PC-9 (cell line): Measurements from ENCODE around the gene CADM1. TPM values are rescaled to one million over a fixed set of nuclear protein-coding genes. Genes with fewer than 3 reads are reported as not detected.

Source experiments
- BruUV-seq: library from RNA; stranded (reverse); fragments of 400-500 nt; replicated peaks from 2 replicates; lab custom pipeline; 2021; lab: Mats Ljungman, UMichigan
- CTCF ChIA-PET: fragments of 300-600 bp; sonication (Branson Sonifier 250); formaldehyde crosslinking; loops from one replicate; lab custom pipeline; 2022; ENCODE audit warnings: antibody characterized with exemption; lab: Charles Lee
- POLR2A ChIA-PET: fragments of 300-600 bp; sonication (Branson Sonifier 250); formaldehyde crosslinking; loops from one replicate; lab custom pipeline; 2022; ENCODE audit warnings: antibody characterized with exemption; ENCODE audit not compliant: unreplicated experiment; lab: Charles Lee
- DNase-seq, 2 experiments: peaks; one replicate each; pipeline versions ENCODE4 v3.0.0 to v3.0.0-alpha.2; 2015 to 2022; ENCODE audit warnings: mixed read lengths in 1 of 2
- H2AFZ ChIP-seq: fragments of 200-600 bp; sonication (generic); 2 replicates; pipeline ENCODE4 v1.8.1; 2017; ENCODE audit warnings: antibody characterized with exemption
- H3F3A ChIP-seq: fragments of 200-600 bp; sonication (generic); 2 replicates; pipeline ENCODE4 v1.8.1; 2017; ENCODE audit warnings: antibody characterized with exemption, mild to moderate bottlenecking, low read depth; ENCODE audit not compliant: insufficient read depth
- H3K27ac ChIP-seq: fragments of 200-600 bp; sonication (generic); 2 replicates; pipeline ENCODE4 v1.6.1; 2016; ENCODE audit warnings: mixed run types
- H3K27me3 ChIP-seq: fragments of 200-600 bp; sonication (generic); 2 replicates; pipeline ENCODE4 v1.6.1; 2016; ENCODE audit warnings: low read depth, mixed run types; ENCODE audit not compliant: insufficient read depth
- H3K36me3 ChIP-seq: fragments of 200-600 bp; sonication (generic); 2 replicates; pipeline ENCODE4 v1.6.1; 2016; ENCODE audit warnings: low read depth, mixed run types
- H3K4me1 ChIP-seq: fragments of 200-600 bp; sonication (generic); replicated peaks from 2 replicates; pipeline ENCODE4 v1.6.1; 2016; ENCODE audit warnings: mixed run types; ENCODE audit not compliant: insufficient read depth
- H3K4me2 ChIP-seq: fragments of 200-600 bp; sonication (generic); 2 replicates; pipeline ENCODE4 v1.6.1; 2017; ENCODE audit warnings: mixed run types
- H3K4me3 ChIP-seq: fragments of 200-600 bp; sonication (generic); 2 replicates; pipeline ENCODE4 v1.6.1; 2016; ENCODE audit warnings: mixed run types
- H3K79me2 ChIP-seq: fragments of 200-600 bp; sonication (generic); 2 replicates; pipeline ENCODE4 v1.6.1; 2017; ENCODE audit warnings: low read depth, mixed run types
- H3K9me2 ChIP-seq: fragments of 200-600 bp; sonication (generic); 2 replicates; pipeline ENCODE4 v1.8.1; 2017; ENCODE audit warnings: mild to moderate bottlenecking; ENCODE audit not compliant: insufficient read depth
- H3K9me3 ChIP-seq: fragments of 200-600 bp; sonication (generic); 2 replicates; pipeline ENCODE4 v1.8.1; 2016; ENCODE audit warnings: low read depth; ENCODE audit not compliant: insufficient read depth
- H4K20me1 ChIP-seq: fragments of 200-600 bp; sonication (generic); 2 replicates; pipeline ENCODE4 v1.8.1; 2017; ENCODE audit not compliant: insufficient read depth
- EZH2 ChIP-seq: fragments of 200-600 bp; sonication (generic); IDR thresholded peaks from 2 replicates; pipeline ENCODE4 v1.8.0; 2017; ENCODE audit warnings: antibody characterized with exemption, low read depth
- intact Hi-C: fragments of 100-400 bp; cut with micrococcal nuclease; formaldehyde crosslinking; loops from one replicate; pipeline ENCODE4 v1.10.0; 2022; ENCODE audit not compliant: unreplicated experiment
- total RNA-seq: library from RNA; stranded (reverse); gene quantifications from 2 replicates; pipeline ENCODE4 v1.2.3, GENCODE V29; 2021
- TF ChIP-seq, protein P1 (sequence below): fragments of 200-600 bp; sonication (generic); conservative IDR thresholded peaks from 2 replicates; pipeline ENCODE4 v1.6.1; 2017; ENCODE audit warnings: mixed run types, antibody characterized with exemption, mild to moderate bottlenecking, moderate library complexity

The CADM1 gene
- total RNA-seq, 1 experiment from 2014 or later = not detected

DNA sequence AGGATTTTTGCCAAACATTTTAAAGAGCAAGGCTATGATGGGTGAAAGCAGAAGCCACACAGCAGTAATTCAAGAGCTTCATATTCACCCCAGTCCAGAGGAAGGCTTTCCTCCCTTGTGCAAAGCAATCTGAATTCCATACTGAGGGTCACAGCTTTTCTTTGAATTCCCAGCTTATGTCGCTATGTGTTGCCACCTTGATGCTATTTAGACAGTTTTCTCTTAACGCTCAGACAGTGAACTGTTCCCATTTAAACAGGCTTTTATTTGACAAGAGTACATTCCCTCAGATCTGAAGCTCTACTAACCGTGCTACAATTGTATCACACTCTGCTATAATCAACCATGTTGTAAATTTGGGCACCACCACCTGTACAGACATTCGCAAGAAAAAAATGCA lies 279.7 kb downstream of the CADM1 start:
- no peaks in the 10 kb centered on the region for H3K9me3 ChIP-seq

DNA sequence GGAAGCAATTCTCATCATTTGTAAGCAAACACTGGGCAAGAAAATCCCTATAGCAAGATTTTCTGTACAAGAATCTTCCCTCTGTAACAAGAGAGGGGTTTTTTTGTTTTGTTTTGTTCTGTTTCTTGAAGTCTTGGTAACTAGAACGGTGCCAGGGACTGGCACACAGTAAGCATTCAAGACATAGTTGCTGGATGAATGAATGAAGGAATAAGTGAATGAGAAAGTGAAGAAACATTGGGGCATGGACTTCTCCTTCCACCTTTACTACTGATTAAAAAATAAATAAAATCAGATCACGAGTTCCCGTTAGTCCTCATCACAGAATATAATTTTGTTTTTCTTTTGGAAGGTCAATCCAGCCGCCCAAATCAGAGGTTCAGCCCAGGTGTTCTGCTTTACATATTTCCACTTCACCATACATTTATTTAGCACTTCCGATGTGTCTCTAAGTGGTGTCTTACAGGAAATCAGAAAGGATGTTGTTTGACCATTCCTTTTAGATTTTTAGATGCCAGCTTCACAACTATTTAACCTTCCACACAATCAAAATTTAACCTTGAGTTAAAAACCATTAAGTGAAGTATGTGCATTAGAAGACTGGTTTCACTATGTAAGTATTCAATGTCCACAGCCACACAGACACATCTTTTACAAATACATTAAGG lies 281.2 kb downstream of the CADM1 start:
- no peak for DNase-seq
- Histone ChIP-seq H4K20me1 (no peaks in the 10 kb centered on the region), H3K79me2 (no peaks in the 10 kb centered on the region), H3K4me3 (no peak overlapping the region), H3K9me2 (no peaks in the 10 kb centered on the region), H2AFZ (no peak overlapping the region), H3F3A (no peaks in the 10 kb centered on the region), H3K4me1 (no peaks in the 10 kb centered on the region), H3K27ac (no peak overlapping the region), H3K36me3 (no peaks in the 10 kb centered on the region), H3K9me3 (no peaks in the 10 kb centered on the region), H3K4me2 (no peak overlapping the region), H3K27me3 (no peaks in the 10 kb centered on the region)
- no TSS peak for BruUV-seq
- intact Hi-C loops = no loop called here
- POLR2A ChIA-PET = no interaction called here
- CTCF ChIA-PET = no interaction called here
- TF ChIP-seq EZH2 = no peak
- TF ChIP-seq, protein P1, sequence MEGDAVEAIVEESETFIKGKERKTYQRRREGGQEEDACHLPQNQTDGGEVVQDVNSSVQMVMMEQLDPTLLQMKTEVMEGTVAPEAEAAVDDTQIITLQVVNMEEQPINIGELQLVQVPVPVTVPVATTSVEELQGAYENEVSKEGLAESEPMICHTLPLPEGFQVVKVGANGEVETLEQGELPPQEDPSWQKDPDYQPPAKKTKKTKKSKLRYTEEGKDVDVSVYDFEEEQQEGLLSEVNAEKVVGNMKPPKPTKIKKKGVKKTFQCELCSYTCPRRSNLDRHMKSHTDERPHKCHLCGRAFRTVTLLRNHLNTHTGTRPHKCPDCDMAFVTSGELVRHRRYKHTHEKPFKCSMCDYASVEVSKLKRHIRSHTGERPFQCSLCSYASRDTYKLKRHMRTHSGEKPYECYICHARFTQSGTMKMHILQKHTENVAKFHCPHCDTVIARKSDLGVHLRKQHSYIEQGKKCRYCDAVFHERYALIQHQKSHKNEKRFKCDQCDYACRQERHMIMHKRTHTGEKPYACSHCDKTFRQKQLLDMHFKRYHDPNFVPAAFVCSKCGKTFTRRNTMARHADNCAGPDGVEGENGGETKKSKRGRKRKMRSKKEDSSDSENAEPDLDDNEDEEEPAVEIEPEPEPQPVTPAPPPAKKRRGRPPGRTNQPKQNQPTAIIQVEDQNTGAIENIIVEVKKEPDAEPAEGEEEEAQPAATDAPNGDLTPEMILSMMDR = no peak

More for the DNA sequence above, 279.7 kb downstream of the CADM1 start:
- H3K36me3 ChIP-seq = no peaks in the 10 kb centered on the region
- no peaks in the 10 kb centered on the region for H3K79me2 ChIP-seq
- H2AFZ ChIP-seq = no peak overlapping the region
- intact Hi-C loops = no loop called here
- H4K20me1 ChIP-seq = no peaks in the 10 kb centered on the region
- no peak overlapping the region for H3K27ac ChIP-seq
- no peaks in the 10 kb centered on the region for H3K9me2 ChIP-seq
- H3K4me1 ChIP-seq = no peaks in the 10 kb centered on the region
- H3F3A ChIP-seq = no peaks in the 10 kb centered on the region
- peak in 1 of 2 experiments; percentile 12 for DNase-seq
- TF ChIP-seq, protein P1 = no peak
- TF ChIP-seq EZH2 = no peak
- H3K4me3 ChIP-seq = no peak overlapping the region
- no TSS peak for BruUV-seq
- H3K27me3 ChIP-seq = no peaks in the 10 kb centered on the region
- ChIA-PET CTCF (no interaction called here), POLR2A (no interaction called here)
- no peak overlapping the region for H3K4me2 ChIP-seq

DNA sequence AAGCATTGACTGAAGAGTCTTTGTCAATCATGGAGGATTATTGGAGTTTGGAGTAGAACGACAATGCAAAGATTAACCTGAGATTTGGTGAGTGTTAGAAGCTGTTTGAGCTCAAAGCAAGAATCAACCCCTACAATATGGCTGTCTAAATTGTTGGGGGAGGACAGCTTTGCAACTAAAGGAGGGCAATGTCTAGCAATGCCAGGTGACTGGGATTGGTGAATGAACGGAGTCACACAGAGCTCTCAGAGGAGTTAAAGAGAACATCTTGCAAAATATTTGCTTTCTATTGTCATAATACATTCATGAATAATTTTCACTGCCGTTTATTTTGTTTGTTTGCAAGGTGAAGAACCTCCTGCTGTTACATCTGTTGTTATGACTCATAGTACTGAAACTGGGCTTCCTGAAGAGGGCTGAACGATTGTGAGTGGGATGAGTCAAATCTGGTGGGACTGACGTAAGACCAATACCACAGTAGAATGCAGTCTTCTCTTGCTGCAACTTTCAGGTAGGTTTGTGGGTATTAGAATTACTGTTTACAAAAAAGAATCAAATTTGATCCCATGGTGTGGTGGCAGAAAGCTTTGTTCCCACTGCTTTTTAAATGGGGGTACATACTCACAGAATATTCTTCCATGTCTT lies 281.9 kb downstream of the CADM1 start:
- H3F3A ChIP-seq = no peaks in the 10 kb centered on the region
- no peaks in the 10 kb centered on the region for H3K9me2 ChIP-seq
- H2AFZ ChIP-seq = no peak overlapping the region
- TF ChIP-seq, protein P1 = no peak
- TF ChIP-seq EZH2 = no peak
- no peaks in the 10 kb centered on the region for H3K9me3 ChIP-seq
- H3K27ac ChIP-seq = no peak overlapping the region
- BruUV-seq = no TSS peak
- no peaks in the 10 kb centered on the region for H3K79me2 ChIP-seq
- no peaks in the 10 kb centered on the region for H3K4me1 ChIP-seq
- intact Hi-C loops = no loop called here
- no peak overlapping the region for H3K4me3 ChIP-seq
- no peaks in the 10 kb centered on the region for H3K36me3 ChIP-seq
- POLR2A ChIA-PET = no interaction called here
- DNase-seq = peak in 1 of 2 experiments; percentile 73
- H3K4me2 ChIP-seq = no peak overlapping the region
- CTCF ChIA-PET = no interaction called here
- no peaks in the 10 kb centered on the region for H4K20me1 ChIP-seq
- H3K27me3 ChIP-seq = no peaks in the 10 kb centered on the region
